CD4-positive, alpha-beta T cell (primary cell): ENCODE measurements around the gene SBNO2. TPM values are rescaled to one million over a fixed set of nuclear protein-coding genes. Genes with fewer than 3 reads are reported as not detected.

Source experiments
- ATAC-seq: fragments of 200-7000 bp; cut with Tn5 transposase; one replicate; pipeline ENCODE4 v1.10.0; 2022; ENCODE audit warnings: mild to moderate bottlenecking; ENCODE audit not compliant: poor library complexity
- CTCF ChIA-PET: fragments of 350-600 bp; sonication (Branson Sonifier 250); formaldehyde crosslinking; loops from one replicate; lab custom pipeline; 2021; ENCODE audit warnings: antibody characterized with exemption, inconsistent platforms; lab: Charles Lee
- POLR2A ChIA-PET: fragments of 350-600 bp; sonication (Branson Sonifier 250); formaldehyde crosslinking; loops from one replicate; lab custom pipeline; 2021; ENCODE audit warnings: antibody characterized with exemption, inconsistent platforms; lab: Charles Lee
- DNase-seq, 14 experiments: peaks; one replicate each; pipeline ENCODE4 v3.0.0-alpha.2; 2013 to 2020; ENCODE audit warnings: mixed read lengths in 2 of 14
- H3K27ac ChIP-seq, 2 donors: one replicate each; pipeline versions ENCODE4 v1.5.1 to v1.7.0; 2013; ENCODE audit warnings: low read length in 2 of 2, low read depth in 1 of 2, mild to moderate bottlenecking in 1 of 2
- H3K27me3 ChIP-seq, 2 experiments: 1 replicate in 1 of 2; 2 replicates in 1 of 2; pipeline versions ENCODE4 v1.6.1 to v1.7.0; 2013; ENCODE audit warnings: low read length in 2 of 2, control low read depth in 1 of 2, mild to moderate bottlenecking in 1 of 2, moderate library complexity in 1 of 2; ENCODE audit not compliant: insufficient read depth in 2 of 2, control insufficient read depth in 1 of 2
- H3K36me3 ChIP-seq: one replicate; pipeline ENCODE4 v1.6.1; 2013; ENCODE audit warnings: low read length, control low read depth; ENCODE audit not compliant: insufficient read depth
- H3K4me1 ChIP-seq: one replicate; pipeline ENCODE4 v1.6.1; 2013; ENCODE audit warnings: low read length, control low read depth; ENCODE audit not compliant: insufficient read depth
- H3K4me3 ChIP-seq: one replicate; pipeline ENCODE4 v1.5.1; 2013; ENCODE audit warnings: mild to moderate bottlenecking, low read length, moderate library complexity
- H3K9me3 ChIP-seq, 2 experiments: 1 replicate in 1 of 2; 2 replicates in 1 of 2; pipeline versions ENCODE4 v1.6.1 to v1.7.0; 2013; ENCODE audit warnings: low read length in 2 of 2, mild to moderate bottlenecking in 2 of 2, control low read depth in 1 of 2, moderate library complexity in 1 of 2; ENCODE audit not compliant: control insufficient read depth in 1 of 2, insufficient read depth in 1 of 2
- H3K27ac Mint-ChIP-seq: one replicate; pipeline ENCODE4 v1.8.0; 2020; ENCODE audit warnings: mixed read lengths
- H3K27me3 Mint-ChIP-seq: one replicate; pipeline ENCODE4 v1.8.0; 2021; ENCODE audit warnings: mixed read lengths
- H3K36me3 Mint-ChIP-seq: one replicate; pipeline ENCODE4 v1.8.0; 2021; ENCODE audit warnings: low read depth, mixed read lengths
- H3K4me1 Mint-ChIP-seq: one replicate; pipeline ENCODE4 v1.8.0; 2021; ENCODE audit warnings: low read depth, mixed read lengths
- H3K4me3 Mint-ChIP-seq: one replicate; pipeline ENCODE4 v1.8.0; 2020; ENCODE audit warnings: mild to moderate bottlenecking, mixed read lengths
- H3K9me3 Mint-ChIP-seq: one replicate; pipeline ENCODE4 v1.8.0; 2020; ENCODE audit warnings: mixed read lengths
- intact Hi-C, 2 experiments: fragments of 100-400 bp; cut with DNase I in 1 of 2; cut with micrococcal nuclease in 1 of 2; formaldehyde crosslinking; loops; one replicate each; pipeline versions ENCODE4 v1.15.1 to v1.9.0; 2023 to 2025; cut with DNase I, micrococcal nuclease
- total RNA-seq, 174 experiments: library from RNA in 2 of 174; stranded (reverse) in 2 of 174; gene quantifications; one replicate each; pipeline ENCODE4 v1.2.3 and lab custom pipeline; 2021 to 2026
- TF ChIP-seq, protein P1 (sequence below): fragments of 200-600 bp; IDR thresholded peaks from one replicate; pipeline ENCODE4 v1.8.0; 2022; ENCODE audit warnings: antibody characterized with exemption, mild to moderate bottlenecking

The SBNO2 gene
- total RNA-seq, 2 experiments from 2014 or later: 126 to 137 TPM

DNA sequence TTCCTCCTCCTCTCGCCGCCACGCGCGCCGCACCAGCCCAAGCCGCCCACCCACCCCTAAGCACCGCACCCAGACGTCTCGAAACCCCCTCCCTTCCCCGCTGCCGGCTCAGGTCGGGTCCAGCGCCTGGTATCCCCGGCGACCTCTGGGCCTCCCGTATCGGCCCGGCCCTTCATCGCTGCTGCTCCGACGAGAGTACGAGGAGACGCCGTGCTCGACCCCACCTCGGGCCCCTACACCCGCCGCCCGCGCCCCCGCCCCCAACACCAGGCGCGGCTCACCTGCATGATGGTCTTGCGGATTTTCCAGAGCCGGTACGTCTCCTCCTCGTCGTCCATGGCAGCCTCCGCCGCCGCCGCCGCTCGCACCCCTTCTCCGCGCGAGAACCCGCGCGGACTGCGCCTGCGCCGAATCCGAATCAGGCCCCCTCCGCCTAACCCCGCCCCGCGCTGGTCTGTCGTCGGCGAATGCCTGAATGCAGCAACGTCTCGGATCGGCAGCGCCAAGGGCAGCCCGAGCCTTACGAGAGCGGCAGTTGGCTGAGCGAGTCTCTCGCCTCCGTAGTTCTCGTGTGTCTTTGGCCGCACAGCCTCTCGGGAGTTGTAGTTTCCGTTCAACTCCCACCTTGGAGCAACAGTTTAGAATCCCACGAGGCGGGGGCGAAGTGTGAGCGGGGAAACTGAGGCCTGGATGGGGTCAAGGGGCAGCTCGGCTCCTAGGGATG lies 78.9 kb downstream of the SBNO2 start, which contains the start of gene POLR2E:
Gene POLR2E, minus strand, starts transcription at position 398 of the 724 bp plus-strand sequence. Its CDS starts 60 bp downstream, at position 338.
- DNase-seq (peak; percentile 97 to 100 (median 98)), ATAC-seq (peak; percentile 90)
- peaks cover 27% of the 10 kb centered on the region for H3K36me3 ChIP-seq
- ChIA-PET POLR2A (interaction anchor here (0.7 to 2.7 kb wide), 8 partner anchors 9 to 298 kb away, joined by 3 to 18 read pairs (median 4); partner anchors contain the start of genes ARHGAP45, GPX4 and PTBP1), CTCF (interaction anchor here (0.5 to 1.5 kb wide), 2 partner anchors 18 to 1528 kb away, joined by 3 to 5 read pairs; no protein-coding TSS in a partner anchor)
- Mint-ChIP-seq H3K36me3 (peaks cover 31% of the 10 kb centered on the region), H3K27ac (peak within 1 kb of the TSS; percentile 84), H3K4me3 (peak within 1 kb of the TSS; percentile 94), H3K4me1 (peaks cover 41% of the 10 kb centered on the region), H3K9me3 (no peaks in the 10 kb centered on the region), H3K27me3 (no peaks in the 10 kb centered on the region)
- H3K27me3 ChIP-seq: no peaks in the 10 kb centered on the region
- intact Hi-C loops: loop anchor here (1.0 to 5.0 kb wide), 2 partner anchors 8 to 73 kb away; partner anchors contain the start of genes GPX4 (in 1 of the 2), RNU6-2 (in 1 of the 2) and TMEM259 (in 1 of the 2)
- H3K27ac ChIP-seq: peak within 1 kb of the TSS; percentile 65 to 90
- peak within 1 kb of the TSS; percentile 89 for H3K4me3 ChIP-seq
- H3K4me1 ChIP-seq: peaks cover 61% of the 10 kb centered on the region
- H3K9me3 ChIP-seq: no peaks in the 10 kb centered on the region
- TF ChIP-seq, protein P1, sequence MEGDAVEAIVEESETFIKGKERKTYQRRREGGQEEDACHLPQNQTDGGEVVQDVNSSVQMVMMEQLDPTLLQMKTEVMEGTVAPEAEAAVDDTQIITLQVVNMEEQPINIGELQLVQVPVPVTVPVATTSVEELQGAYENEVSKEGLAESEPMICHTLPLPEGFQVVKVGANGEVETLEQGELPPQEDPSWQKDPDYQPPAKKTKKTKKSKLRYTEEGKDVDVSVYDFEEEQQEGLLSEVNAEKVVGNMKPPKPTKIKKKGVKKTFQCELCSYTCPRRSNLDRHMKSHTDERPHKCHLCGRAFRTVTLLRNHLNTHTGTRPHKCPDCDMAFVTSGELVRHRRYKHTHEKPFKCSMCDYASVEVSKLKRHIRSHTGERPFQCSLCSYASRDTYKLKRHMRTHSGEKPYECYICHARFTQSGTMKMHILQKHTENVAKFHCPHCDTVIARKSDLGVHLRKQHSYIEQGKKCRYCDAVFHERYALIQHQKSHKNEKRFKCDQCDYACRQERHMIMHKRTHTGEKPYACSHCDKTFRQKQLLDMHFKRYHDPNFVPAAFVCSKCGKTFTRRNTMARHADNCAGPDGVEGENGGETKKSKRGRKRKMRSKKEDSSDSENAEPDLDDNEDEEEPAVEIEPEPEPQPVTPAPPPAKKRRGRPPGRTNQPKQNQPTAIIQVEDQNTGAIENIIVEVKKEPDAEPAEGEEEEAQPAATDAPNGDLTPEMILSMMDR: no peak

DNA sequence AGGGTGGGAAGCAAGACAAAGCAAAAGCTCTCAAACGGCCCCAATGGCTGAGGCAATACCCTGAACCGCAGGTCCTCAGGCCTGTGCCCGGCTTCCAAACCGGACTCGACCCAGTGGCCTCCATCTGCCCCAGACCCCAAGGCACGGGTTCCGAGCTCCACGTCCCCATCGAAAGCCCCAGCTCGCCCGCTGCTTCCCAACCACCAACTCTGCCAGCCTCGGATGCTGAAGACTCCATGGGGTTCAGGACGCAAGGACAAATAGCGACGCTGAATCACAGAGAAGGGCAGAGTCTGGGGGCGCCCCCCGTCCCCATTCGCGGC lies 79.5 kb downstream of the SBNO2 start:
- H3K4me1 ChIP-seq: peaks cover 61% of the 10 kb centered on the region
- intact Hi-C loops: no loop called here
- CTCF ChIA-PET: interaction anchor here (1.5 to 1.7 kb wide), 2 partner anchors 10 to 19 kb away, joined by 4 to 5 read pairs; no protein-coding TSS in a partner anchor
- peaks cover 35% of the 10 kb centered on the region for H3K36me3 Mint-ChIP-seq
- peak overlapping the region; percentile 84 for H3K27ac Mint-ChIP-seq
- peak overlapping the region; percentile 89 for H3K4me3 ChIP-seq
- no peaks in the 10 kb centered on the region for H3K9me3 Mint-ChIP-seq
- H3K27me3 Mint-ChIP-seq: no peaks in the 10 kb centered on the region
- DNase-seq (no peak), ATAC-seq (no peak)
- H3K4me3 Mint-ChIP-seq: peak overlapping the region; percentile 94
- H3K36me3 ChIP-seq: peaks cover 29% of the 10 kb centered on the region
- no peaks in the 10 kb centered on the region for H3K9me3 ChIP-seq
- POLR2A ChIA-PET: interaction anchor here (0.7 to 2.7 kb wide), 6 partner anchors 9 to 298 kb away, joined by 3 to 18 read pairs (median 6); partner anchors contain the start of genes ARHGAP45, GPX4 and PTBP1
- no peaks in the 10 kb centered on the region for H3K27me3 ChIP-seq
- TF ChIP-seq, protein P1: no peak
- H3K27ac ChIP-seq: peak overlapping the region; percentile 40 to 68
- H3K4me1 Mint-ChIP-seq: peaks cover 36% of the 10 kb centered on the region

DNA sequence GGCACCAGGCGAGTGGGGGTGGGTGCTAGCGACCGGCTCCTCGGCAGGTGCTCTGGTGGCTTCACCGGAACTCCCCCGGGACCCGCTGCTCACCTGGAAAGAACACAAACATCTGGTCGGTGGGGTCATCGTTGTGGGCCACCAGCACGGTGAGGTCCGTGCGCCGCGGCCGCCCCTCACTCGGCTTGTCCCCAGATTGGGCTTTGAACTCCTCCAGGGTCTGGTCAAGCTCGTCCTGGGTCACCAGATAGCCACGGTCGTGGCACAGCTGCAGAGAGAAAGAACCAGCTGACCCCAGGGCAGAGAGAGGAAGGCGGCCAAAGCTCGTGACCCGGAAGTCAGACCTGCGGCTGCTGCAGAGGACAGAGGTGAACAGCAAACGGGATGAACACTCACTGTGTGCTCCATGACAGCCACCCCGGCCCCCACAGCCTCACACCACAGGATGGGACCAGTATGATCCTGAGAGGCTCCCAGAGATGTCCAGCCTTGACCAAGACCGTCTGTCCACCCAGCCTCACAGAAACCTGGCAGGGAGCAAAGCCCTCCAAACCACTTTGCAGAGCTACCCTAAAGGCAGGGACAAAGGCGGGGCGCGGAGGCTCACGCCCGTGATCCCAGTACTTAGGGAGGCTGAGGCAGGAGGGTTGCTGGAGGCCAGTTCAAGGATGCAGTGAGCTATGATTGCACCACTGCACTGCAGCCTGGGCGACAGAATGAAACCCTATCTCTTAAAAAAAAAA lies 80.1 kb downstream of the SBNO2 start:
- Mint-ChIP-seq H3K36me3 (peaks cover 41% of the 10 kb centered on the region), H3K4me1 (peaks cover 36% of the 10 kb centered on the region), H3K27ac (peak overlapping the region; percentile 84), H3K4me3 (peak overlapping the region; percentile 94), H3K27me3 (no peaks in the 10 kb centered on the region), H3K9me3 (no peaks in the 10 kb centered on the region)
- DNase-seq (peak in 1 of 14 experiments; percentile 8), ATAC-seq (no peak)
- Histone ChIP-seq H3K4me1 (peaks cover 61% of the 10 kb centered on the region), H3K36me3 (peaks cover 34% of the 10 kb centered on the region), H3K27me3 (no peaks in the 10 kb centered on the region), H3K4me3 (peak overlapping the region; percentile 89), H3K9me3 (no peaks in the 10 kb centered on the region), H3K27ac (peak overlapping the region in 1 of 2 donors; percentile 40)
- ChIA-PET CTCF (interaction anchor here (1.5 to 1.7 kb wide), 2 partner anchors 9 to 19 kb away, joined by 4 to 5 read pairs; no protein-coding TSS in a partner anchor), POLR2A (interaction anchor here (0.7 to 2.7 kb wide), 7 partner anchors 8 to 297 kb away, joined by 3 to 18 read pairs (median 4); partner anchors contain the start of genes ARHGAP45, GPX4 and PTBP1)
- TF ChIP-seq, protein P1: no peak
- intact Hi-C loops: no loop called here
